Activated naive CD8-positive, alpha-beta T cell treated with anti-CD3 and anti-CD28 coated beads, Interleukin-2, amount 10 ng/mL, durations not matched to agents 7 days and 5 days (primary cell): Measurements from ENCODE around the gene ZNF681. TPM values are rescaled to one million over a fixed set of nuclear protein-coding genes. Genes with fewer than 3 reads are reported as not detected.
A peak's percentile ranks its signal among the peaks of the same experiment; 100 is the strongest.
"Not testable (repeated sequence)": the region's sequence is repeated elsewhere in the genome, so short reads cannot be mapped to it uniquely, and the experiment has no call there.

Experiments
- ATAC-seq: fragments of 150-1000 bp; cut with Tn5 transposase; one replicate; pipeline ENCODE4 v1.10.0; 2021; ENCODE audit warnings: low read depth, moderate library complexity
- POLR2A ChIA-PET: fragments of 350-600 bp; sonication (Branson Sonifier 250); formaldehyde crosslinking; loops from one replicate; lab custom pipeline; 2021; ENCODE audit warnings: antibody characterized with exemption; lab: Charles Lee
- DNase-seq: peaks from one replicate; pipeline ENCODE4 v3.0.0; 2021
- H3K27ac Mint-ChIP-seq: one replicate; pipeline ENCODE4 v1.8.0; 2022; ENCODE audit warnings: mild to moderate bottlenecking, mixed read lengths
- H3K27me3 Mint-ChIP-seq: one replicate; pipeline ENCODE4 v1.8.0; 2022; ENCODE audit warnings: mild to moderate bottlenecking, moderate library complexity, mixed read lengths
- H3K36me3 Mint-ChIP-seq: one replicate; pipeline ENCODE4 v1.8.0; 2021; ENCODE audit warnings: mild to moderate bottlenecking, mixed read lengths
- H3K4me1 Mint-ChIP-seq: one replicate; pipeline ENCODE4 v1.8.0; 2021; ENCODE audit warnings: mixed read lengths
- H3K4me3 Mint-ChIP-seq: one replicate; pipeline ENCODE4 v1.8.0; 2022; ENCODE audit warnings: mild to moderate bottlenecking, moderate library complexity, mixed read lengths
- H3K9me3 Mint-ChIP-seq: one replicate; pipeline ENCODE4 v1.8.0; 2021; ENCODE audit warnings: mixed read lengths
- total RNA-seq, 2 experiments: library from RNA; stranded (reverse); gene quantifications; one replicate each; pipeline ENCODE4 v1.2.3, GENCODE V29; 2021

ZNF681 gene
- total RNA-seq, 2 experiments from 2014 or later: 5.8 to 6.0 TPM

- no peak overlapping the region for H3K27ac Mint-ChIP-seq
- POLR2A ChIA-PET: no interaction called here
- H3K4me3 Mint-ChIP-seq: no peak overlapping the region
- H3K4me1 Mint-ChIP-seq: peaks cover 4% of the 10 kb centered on the region
- peaks cover 3% of the 10 kb centered on the region for H3K27me3 Mint-ChIP-seq
- H3K36me3 Mint-ChIP-seq: peaks cover 3% of the 10 kb centered on the region
- ATAC-seq: no peak
- DNase-seq: no peak
- peaks cover 11% of the 10 kb centered on the region for H3K9me3 Mint-ChIP-seq
These were observed 41.9 kb downstream of the ZNF681 start for GRCh38 chr19:23716792-23717191.

- no peaks in the 10 kb centered on the region for H3K36me3 Mint-ChIP-seq
- POLR2A ChIA-PET: no interaction called here
- DNase-seq (no peak), ATAC-seq (no peak)
- no peak overlapping the region for H3K4me3 Mint-ChIP-seq
- H3K27ac Mint-ChIP-seq: no peak overlapping the region
- H3K4me1 Mint-ChIP-seq: no peaks in the 10 kb centered on the region
- H3K9me3 Mint-ChIP-seq: peaks cover 5% of the 10 kb centered on the region
- no peaks in the 10 kb centered on the region for H3K27me3 Mint-ChIP-seq
These were observed 49.3 kb downstream of the ZNF681 start for GRCh38 chr19:23709347-23709746.

- peaks cover 9% of the 10 kb centered on the region for H3K9me3 Mint-ChIP-seq
- H3K27me3 Mint-ChIP-seq: no peaks in the 10 kb centered on the region
- H3K27ac Mint-ChIP-seq: no peak overlapping the region
- H3K36me3 Mint-ChIP-seq: peaks cover 2% of the 10 kb centered on the region
- H3K4me3 Mint-ChIP-seq: no peak overlapping the region
- DNase-seq (no peak), ATAC-seq (no peak)
- H3K4me1 Mint-ChIP-seq: no peaks in the 10 kb centered on the region
- POLR2A ChIA-PET: no interaction called here
These were observed 52.0 kb downstream of the ZNF681 start for GRCh38 chr19:23706657-23707056.

GRCh38 chr19:23699521-23699860, 59.2 kb downstream of the ZNF681 start:
- Mint-ChIP-seq H3K4me3 (peak overlapping the region; percentile 13), H3K9me3 (peaks cover 16% of the 10 kb centered on the region), H3K4me1 (no peaks in the 10 kb centered on the region), H3K36me3 (peaks cover 2% of the 10 kb centered on the region), H3K27me3 (no peaks in the 10 kb centered on the region), H3K27ac (no peak overlapping the region)
- ATAC-seq (no peak), DNase-seq (no peak)
- POLR2A ChIA-PET: no interaction called here

GRCh38 chr19:23698711-23699520, 59.8 kb downstream of the ZNF681 start:
- ATAC-seq: no peak
- POLR2A ChIA-PET: interaction anchor here (1.3 kb wide), 1 partner anchor 12 kb away, joined by 3 read pairs; the partner anchor contains the start of gene ZNF675

GRCh38 chr19:23692937-23693336, 65.8 kb downstream of the ZNF681 start:
- H3K4me1 Mint-ChIP-seq, H3K36me3 Mint-ChIP-seq, H3K27ac Mint-ChIP-seq, H3K27me3 Mint-ChIP-seq, H3K4me3 Mint-ChIP-seq, DNase-seq, ATAC-seq, POLR2A ChIA-PET: not testable (repeated sequence)
- peaks cover 18% of the 10 kb centered on the region for H3K9me3 Mint-ChIP-seq

More at GRCh38 chr19:23698711-23699520, 59.8 kb downstream of the ZNF681 start:
- H3K4me3 Mint-ChIP-seq: peak overlapping the region; percentile 55
- no peak overlapping the region for H3K27ac Mint-ChIP-seq
- peaks cover 16% of the 10 kb centered on the region for H3K9me3 Mint-ChIP-seq
- no peak for DNase-seq
- H3K4me1 Mint-ChIP-seq: no peaks in the 10 kb centered on the region
- H3K36me3 Mint-ChIP-seq: peaks cover 2% of the 10 kb centered on the region
- H3K27me3 Mint-ChIP-seq: no peaks in the 10 kb centered on the region

Other genes with a start within 250 kb of the ZNF681 start
- 10 to 100 TPM; 29.6 to 30.5 TPM for gene ZNF675, start 71.7 kb downstream of the ZNF681 start, total RNA-seq
- 10 to 100 TPM; 14.4 to 20.3 TPM for gene ZNF726, start 156.0 kb upstream of the ZNF681 start, total RNA-seq